GM12864 (cell line): ENCODE results near the gene MT3.

Source experiments
- DNase-seq: peaks from one replicate; pipeline ENCODE4 v3.0.0-alpha.2; 2011; ENCODE audit warnings: low read depth
- H3K4me3 ChIP-seq: 2 replicates; pipeline ENCODE4 v1.5.1; 2011; ENCODE audit warnings: mild to moderate bottlenecking, low read depth, low read length, control low read depth
- TF ChIP-seq, protein P1 (sequence below): IDR thresholded peaks from 2 replicates; pipeline ENCODE4 v1.5.1; 2011; ENCODE audit warnings: low read depth, mild to moderate bottlenecking, moderate library complexity, low read length, control low read depth, inconsistent platforms; ENCODE audit errors: missing control alignments

Gene MT3

GRCh38 chr16:56561126-56561525, 28.2 kb upstream of the MT3 start:
- DNase-seq: no peak
- TF ChIP-seq, protein P1, sequence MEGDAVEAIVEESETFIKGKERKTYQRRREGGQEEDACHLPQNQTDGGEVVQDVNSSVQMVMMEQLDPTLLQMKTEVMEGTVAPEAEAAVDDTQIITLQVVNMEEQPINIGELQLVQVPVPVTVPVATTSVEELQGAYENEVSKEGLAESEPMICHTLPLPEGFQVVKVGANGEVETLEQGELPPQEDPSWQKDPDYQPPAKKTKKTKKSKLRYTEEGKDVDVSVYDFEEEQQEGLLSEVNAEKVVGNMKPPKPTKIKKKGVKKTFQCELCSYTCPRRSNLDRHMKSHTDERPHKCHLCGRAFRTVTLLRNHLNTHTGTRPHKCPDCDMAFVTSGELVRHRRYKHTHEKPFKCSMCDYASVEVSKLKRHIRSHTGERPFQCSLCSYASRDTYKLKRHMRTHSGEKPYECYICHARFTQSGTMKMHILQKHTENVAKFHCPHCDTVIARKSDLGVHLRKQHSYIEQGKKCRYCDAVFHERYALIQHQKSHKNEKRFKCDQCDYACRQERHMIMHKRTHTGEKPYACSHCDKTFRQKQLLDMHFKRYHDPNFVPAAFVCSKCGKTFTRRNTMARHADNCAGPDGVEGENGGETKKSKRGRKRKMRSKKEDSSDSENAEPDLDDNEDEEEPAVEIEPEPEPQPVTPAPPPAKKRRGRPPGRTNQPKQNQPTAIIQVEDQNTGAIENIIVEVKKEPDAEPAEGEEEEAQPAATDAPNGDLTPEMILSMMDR: no peak
- H3K4me3 ChIP-seq: no peak overlapping the region

DNA sequence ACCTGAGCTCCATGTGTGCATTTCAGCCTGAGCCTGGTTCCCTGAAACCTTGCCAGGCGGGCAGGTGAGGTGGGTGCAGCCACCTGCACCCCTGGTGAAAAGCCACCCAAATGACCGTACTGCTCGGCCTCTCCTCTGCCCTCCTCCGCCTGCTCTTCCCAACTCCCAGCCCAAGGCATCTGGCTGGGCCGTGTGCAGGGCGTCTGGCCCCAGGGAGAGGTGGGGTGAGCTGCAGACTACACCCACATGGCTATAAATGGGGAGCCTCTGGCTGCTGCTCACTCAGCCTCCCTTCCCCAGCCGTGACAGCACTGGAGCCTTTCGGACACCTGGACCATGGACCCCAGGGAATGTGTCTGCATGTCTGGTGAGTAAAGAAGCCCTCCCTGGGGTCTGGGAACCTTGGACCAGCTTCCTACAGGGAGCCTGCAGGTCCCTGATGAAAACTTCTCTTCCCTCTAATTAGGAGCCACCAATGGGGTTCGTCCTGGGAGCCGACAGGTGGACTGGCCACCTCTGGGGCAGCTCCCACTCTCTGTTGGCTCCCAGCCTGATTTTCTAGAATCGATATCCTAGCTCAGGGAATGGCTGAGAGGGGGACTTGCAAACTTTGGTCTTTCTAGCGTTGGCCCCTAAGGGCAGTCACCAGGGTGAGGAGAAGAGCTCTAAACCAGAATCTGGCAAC, 24.4 kb upstream of the MT3 start, which contains the start of gene MT4:
TSS of gene MT4 (plus strand) at position 281 of the 685 bp plus-strand sequence. CDS start at position 337, 56 bp downstream.
- DNase-seq: no peak
- TF ChIP-seq, protein P1: no peak
- no peak within 1 kb of the TSS for H3K4me3 ChIP-seq

DNA sequence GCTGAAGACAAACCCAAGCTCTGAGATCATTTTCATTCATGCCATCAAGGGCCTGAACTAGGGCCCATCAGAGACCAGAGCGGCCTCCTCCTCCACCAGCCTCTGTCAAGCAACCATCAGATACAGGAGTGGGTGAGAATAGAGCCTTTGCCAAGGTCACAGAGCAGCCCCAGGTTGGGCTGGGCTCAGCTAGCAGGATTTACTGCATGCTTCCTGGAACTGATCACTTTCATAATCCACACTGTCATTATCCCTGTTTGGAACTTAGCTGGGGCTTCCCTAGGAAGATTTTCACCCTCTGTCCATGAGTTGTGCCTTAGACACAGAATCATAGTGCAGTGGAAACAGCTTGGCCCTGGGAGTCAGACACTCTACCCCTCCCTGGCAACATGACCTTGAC, 19.4 kb upstream of the MT3 start:
- H3K4me3 ChIP-seq: no peak overlapping the region
- DNase-seq: no peak
- TF ChIP-seq, protein P1: no peak

DNA sequence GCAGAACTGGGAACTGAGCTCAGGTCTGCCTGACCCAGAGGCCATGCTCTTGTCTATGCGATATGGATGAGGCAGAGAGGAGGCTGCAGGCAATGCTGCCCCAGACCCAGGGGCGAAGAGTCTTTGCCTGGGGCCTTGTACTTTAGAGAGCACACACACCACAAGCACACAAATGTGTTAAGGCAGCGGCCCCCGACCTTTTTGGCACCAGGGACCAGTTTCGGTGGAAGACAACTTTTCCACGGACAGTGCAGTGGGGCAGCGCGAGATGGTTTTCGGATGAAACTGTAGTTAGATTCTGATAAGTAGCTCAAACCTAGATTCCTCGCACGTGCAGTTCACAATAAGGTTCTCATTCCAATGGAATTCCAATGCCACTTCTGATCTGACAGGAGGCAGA, 17.8 kb upstream of the MT3 start:
- no peak overlapping the region for H3K4me3 ChIP-seq
- DNase-seq: no peak
- TF ChIP-seq, protein P1: no peak

GRCh38 chr16:56574625-56575024, 14.7 kb upstream of the MT3 start:
- TF ChIP-seq, protein P1: no peak
- no peak for DNase-seq
- no peak overlapping the region for H3K4me3 ChIP-seq

DNA sequence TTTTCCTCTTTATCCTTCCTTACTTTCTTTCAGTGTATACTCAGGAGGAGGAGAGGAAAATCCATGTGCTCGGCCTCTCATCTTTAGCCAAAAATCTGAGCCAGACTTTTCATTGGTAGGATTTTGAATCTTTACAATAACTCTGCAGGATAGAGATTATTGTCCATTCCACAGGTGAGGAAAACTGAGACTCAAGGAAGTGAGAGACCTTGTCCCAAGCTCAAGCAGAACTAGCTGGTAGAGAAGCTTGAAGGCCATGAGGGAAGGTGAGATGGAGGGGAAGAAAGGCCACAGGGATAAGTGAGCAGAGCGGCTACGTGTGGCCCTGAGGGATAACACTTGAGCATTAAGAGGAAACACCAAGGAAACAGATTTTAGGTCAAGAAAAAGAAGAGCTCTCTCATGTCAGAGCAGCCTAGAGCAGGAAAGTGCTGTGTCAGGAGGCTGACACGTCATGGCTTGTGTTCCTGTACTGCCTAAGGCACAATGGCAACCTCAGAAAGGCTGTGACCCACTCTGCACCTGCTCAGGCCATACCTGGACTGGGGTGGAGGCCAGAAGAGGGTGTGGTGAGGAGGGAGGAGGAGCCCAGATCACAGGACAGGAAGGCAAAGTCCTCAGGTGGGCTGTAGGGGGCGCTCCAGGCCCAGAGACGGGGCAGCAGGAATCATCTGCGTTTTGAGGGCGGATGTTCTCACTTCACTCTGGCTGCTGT, 12.6 kb upstream of the MT3 start:
- no peak overlapping the region for H3K4me3 ChIP-seq
- TF ChIP-seq, protein P1: peak; percentile 95
- peak; percentile 37 for DNase-seq

GRCh38 chr16:56577300-56577625, 12.1 kb upstream of the MT3 start:
- TF ChIP-seq, protein P1: no peak
- no peak for DNase-seq
- H3K4me3 ChIP-seq: no peak overlapping the region
